Measurements from ENCODE around the gene CLSTN2.

Gene CLSTN2

DNA sequence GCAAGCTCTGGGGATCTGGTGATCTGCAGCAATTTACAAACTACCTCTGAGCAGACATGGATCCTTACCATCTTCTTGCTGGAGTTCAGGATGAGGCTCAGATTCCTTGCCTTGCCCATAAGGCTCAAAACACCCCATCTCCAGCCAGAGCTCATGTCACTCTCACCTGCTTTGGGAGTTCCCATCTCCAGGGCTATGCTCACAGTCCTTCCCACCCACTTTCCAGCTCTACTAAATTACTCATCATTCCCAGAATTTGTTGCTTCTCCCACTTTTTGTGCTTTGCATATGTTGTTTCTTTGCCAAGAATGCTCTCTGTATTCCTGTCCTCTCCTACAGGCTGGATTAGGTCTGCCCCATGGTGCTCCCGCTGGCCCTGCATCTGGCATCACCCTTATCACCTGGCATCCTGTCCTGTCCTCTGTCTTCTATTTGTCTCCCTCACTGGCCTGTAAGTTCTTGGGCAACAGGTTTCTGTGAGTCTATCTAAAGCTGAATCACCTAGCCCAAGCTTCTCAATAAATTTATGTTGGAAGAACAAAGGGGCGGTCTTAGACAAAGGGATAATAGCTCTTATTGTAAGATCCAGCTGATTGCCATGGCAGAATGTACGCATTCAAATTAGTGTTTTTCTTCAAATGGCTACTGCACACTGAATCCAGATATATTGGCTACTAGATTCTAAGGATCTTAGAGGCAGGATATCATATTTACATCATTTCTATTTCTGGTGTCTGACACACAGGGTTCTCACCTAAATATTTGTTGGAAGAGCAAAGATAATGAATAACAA lies 179.2 kb downstream of the CLSTN2 start:
- TF ChIP-seq, protein P1, sequence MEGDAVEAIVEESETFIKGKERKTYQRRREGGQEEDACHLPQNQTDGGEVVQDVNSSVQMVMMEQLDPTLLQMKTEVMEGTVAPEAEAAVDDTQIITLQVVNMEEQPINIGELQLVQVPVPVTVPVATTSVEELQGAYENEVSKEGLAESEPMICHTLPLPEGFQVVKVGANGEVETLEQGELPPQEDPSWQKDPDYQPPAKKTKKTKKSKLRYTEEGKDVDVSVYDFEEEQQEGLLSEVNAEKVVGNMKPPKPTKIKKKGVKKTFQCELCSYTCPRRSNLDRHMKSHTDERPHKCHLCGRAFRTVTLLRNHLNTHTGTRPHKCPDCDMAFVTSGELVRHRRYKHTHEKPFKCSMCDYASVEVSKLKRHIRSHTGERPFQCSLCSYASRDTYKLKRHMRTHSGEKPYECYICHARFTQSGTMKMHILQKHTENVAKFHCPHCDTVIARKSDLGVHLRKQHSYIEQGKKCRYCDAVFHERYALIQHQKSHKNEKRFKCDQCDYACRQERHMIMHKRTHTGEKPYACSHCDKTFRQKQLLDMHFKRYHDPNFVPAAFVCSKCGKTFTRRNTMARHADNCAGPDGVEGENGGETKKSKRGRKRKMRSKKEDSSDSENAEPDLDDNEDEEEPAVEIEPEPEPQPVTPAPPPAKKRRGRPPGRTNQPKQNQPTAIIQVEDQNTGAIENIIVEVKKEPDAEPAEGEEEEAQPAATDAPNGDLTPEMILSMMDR (IDR thresholded peaks at IDR 0.05; ENCODE audit: low read depth, low read length): no peak
- no peak for DNase-seq (ENCODE audit: extremely low read depth, low read depth)

DNA sequence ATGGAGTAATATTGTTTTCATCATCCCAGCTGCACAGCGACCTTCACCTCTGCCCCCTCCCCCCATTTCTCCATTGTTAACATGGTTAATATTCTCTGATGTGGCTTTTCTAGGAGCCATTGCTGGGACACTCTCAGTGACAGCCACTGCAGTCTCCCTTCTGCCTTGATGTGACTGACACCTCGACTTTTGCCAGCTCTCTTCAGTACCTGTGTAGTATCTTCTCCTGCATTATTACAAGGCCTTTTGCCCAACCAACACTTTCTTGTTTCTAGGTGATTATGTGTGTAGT lies 179.8 kb downstream of the CLSTN2 start:
- no peak for DNase-seq (ENCODE audit: extremely low read depth, low read depth)
- TF ChIP-seq, protein P1 (IDR thresholded peaks at IDR 0.05; ENCODE audit: low read depth, low read length): no peak

DNA sequence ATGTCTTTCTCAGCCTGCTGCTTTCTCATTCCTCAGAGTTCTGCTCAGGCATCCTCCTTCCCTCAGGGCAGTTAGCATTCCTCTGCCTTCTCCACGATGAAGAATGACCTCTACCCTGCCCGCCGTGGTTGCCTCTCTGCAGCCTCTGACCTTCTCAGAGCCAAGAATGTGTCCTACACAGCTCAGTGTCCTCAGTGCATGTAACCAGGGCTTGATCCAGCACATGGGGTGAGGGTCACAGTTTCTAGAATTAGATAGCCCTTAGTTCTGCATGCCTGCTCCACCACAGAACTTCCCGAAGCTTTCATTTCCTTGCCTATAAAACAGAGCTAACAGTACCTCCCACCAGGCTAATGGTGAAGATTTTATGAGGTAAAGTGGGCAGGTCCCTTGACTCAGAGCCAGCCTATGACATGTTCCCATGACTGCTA lies 182.1 kb downstream of the CLSTN2 start:
- DNase-seq (ENCODE audit: extremely low read depth, low read depth): no peak
- TF ChIP-seq, protein P1 (IDR thresholded peaks at IDR 0.05; ENCODE audit: low read depth, low read length): no peak

DNA sequence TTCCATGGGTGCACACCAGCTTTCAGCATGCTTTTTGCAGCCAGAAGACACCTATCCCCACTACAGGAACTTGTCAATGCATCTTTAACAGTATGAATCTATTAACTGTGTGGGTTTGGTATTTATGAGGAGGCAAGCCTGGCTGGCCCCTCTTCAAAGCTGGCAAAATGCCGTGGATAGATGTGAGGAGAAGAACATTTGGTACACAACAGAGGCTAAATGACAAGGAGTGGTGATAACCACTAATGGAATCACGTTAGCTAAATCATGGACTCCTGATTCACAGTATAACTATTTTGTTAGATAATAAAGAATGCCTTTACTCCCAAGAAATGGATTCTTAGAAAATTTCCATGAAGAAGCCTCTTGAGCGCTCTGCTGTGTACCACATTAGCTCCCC lies 187.2 kb downstream of the CLSTN2 start:
- no peak for DNase-seq (ENCODE audit: extremely low read depth, low read depth)
- TF ChIP-seq, protein P1 (IDR thresholded peaks at IDR 0.05; ENCODE audit: low read depth, low read length): no peak

DNA sequence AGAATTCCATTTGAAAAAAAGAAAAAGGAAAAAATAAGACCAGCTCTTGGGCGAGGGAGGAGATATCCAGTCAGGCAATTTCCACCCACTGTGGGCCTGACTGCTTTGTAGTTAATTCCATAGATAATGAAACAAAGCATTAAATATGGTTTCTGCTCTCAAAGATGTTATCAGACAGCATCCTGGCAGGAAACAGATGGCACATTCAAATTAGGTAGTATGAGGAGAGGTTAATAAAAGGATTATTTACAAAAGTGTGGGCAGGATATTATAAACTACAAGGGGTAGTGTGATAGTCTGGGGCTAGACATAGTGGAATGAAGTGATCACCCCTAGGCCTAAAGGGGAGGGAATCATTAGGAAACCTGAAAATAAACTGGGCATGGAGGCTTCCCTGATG lies 193.2 kb downstream of the CLSTN2 start:
- DNase-seq (ENCODE audit: extremely low read depth, low read depth): no peak
- TF ChIP-seq, protein P1 (IDR thresholded peaks at IDR 0.05; ENCODE audit: low read depth, low read length): no peak

DNA sequence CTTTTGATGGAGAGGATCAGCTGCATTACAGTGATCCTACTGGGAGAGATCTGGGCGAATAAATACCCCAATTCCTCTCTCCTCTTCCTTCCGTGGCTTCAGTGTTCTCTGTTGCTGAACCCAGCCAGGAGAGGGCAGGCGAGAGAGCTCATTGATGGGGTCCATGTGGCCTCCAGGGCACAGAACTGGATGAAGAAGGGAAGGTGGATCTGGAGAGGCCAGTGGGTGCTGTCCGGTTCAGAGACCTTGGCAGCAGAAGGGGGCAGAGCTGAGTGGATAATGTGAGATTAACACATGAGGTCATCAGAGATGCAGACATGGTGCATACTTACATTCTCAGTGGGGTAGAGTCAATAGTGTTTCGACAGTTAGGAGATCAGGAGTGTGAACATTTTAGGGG lies 193.6 kb downstream of the CLSTN2 start:
- TF ChIP-seq, protein P1 (IDR thresholded peaks at IDR 0.05; ENCODE audit: low read depth, low read length): peak; percentile 71
- DNase-seq (ENCODE audit: extremely low read depth, low read depth): no peak

DNA sequence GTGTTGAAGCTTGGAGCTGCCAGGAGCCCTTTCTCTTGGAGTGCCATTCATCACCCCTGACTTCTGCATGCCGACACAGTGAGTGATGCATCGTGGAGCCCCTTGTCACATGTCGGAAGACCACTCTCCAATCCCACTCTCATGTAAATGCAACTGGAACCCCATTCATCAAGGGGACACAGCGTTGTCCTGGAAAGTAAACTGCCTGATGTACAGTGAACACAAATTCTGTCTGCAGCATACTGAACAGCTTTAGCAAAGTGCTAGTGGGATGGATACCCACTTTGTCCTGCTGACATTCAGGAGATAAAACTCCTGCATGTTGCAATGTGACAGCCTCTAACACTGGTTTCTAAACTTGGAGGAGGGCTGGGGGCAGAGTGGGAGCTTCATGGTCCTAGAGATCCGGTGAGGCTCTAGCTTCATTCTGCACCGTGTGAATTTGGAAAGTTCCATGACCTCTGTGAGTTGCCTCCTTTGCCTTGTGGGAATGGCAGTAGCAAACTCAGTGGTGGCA lies 194.8 kb downstream of the CLSTN2 start:
- TF ChIP-seq, protein P1 (IDR thresholded peaks at IDR 0.05; ENCODE audit: low read depth, low read length): no peak
- no peak for DNase-seq (ENCODE audit: extremely low read depth, low read depth)
